Inflammatory macrophage treated with lipopolysaccharide for 4 hours (primary cell): ENCODE measurements around the gene MIB1.

Experiments
- DNase-seq: peaks from one replicate; pipeline ENCODE4 v3.0.0-alpha.2; 2020

Gene MIB1

DNA sequence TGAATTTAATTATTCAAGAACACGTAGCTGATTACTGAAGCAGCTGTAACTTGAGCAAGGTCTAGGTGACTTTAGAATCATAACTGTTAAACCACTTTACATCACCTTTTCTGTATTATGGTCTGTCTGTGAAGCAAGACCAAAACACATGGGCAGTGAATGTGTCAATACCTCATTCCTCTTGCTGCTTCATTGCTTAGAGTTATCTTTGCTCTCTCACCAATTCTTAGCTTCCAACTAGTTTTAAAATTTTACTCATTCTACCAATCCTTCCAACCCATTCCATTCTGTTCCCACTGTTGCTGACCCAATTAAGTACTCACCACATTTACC, 80.2 kb downstream of the MIB1 start:
- no peak for DNase-seq

DNA sequence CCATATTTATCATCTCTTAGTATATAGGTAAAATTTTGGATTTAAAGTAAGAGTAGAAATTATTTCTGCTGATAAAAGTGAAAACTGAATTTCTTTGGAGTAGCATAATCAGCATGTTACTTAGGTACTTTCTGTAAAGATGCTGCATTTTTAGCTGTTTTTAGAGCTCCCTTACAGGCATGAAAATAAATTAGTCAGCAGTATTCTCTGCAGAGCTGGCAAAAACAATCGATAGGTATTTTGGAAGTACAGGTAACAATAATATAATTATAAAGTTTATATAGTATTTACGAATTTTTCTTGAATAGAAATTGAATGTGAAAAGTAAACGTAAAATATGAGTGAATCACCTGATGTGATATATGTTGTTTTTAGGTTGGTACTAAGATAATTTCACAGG, 83.3 kb downstream of the MIB1 start:
- no peak for DNase-seq

DNA sequence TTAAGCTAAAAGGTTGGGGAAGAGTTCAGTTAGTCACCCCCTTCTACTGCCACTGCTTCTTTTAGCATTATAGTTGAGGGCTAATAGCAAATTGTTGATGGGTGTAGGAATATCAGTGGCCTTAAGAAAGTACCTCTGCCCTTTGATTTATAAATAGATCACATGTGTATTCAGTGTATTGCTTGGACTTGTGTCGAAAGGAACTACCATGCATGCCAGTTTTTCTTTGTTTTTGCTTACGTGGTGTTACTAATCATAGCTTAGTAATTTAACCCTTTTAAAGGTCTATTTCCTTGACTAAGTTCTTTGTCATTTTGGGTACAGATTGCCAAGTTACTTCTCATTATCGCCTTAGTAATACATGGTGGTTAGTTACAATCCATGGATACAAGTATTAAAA, 85.6 kb downstream of the MIB1 start:
- no peak for DNase-seq

DNA sequence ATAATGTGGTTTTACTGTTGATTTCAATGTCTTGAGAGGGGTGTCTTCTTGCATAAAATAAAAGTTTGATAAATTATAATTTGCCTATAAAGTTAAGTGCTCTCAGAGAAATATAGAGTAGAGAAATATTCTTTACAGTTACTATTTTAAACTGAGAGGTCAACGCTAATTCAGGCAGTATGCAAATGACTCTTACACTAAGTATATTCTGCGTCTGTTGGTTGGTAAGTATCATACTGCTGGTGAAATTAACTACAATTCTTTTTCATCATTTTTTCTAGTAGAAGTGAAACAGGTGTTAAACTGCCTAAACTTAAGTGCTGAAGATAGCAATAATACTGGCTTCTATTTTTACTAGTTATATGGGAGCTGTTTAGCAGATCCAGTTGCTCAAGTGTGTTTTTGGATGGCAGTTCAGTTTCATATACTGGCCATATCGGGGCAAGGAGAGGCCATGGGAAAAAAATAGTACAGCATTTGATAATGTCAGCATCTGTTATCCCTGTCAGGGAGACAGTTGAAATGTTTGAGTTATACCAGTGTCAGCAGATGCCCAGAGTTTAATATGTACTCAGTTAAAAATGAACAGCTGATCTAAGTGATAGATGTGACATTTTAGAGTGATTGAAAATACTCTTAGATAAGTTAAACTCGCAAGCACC, 86.2 kb downstream of the MIB1 start:
- no peak for DNase-seq

DNA sequence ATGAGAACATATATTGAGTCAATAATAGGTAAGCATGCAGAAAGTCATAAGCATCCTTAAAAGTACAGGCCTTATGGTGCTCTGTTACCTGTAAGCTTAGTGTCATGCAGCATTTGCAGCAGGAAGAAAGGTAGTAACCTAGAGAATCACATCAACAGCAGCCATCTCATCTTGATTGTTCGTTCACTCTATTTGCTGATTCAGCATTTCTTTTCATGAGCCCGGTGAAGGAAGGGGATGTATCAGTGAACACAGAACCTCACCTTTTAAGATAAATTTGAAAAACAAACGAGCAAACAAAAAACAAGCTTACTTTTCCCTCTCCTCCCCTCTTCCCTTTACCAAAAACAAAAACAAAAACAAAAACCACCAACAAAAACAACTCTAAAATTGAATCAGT, 89.9 kb downstream of the MIB1 start:
- no peak for DNase-seq

DNA sequence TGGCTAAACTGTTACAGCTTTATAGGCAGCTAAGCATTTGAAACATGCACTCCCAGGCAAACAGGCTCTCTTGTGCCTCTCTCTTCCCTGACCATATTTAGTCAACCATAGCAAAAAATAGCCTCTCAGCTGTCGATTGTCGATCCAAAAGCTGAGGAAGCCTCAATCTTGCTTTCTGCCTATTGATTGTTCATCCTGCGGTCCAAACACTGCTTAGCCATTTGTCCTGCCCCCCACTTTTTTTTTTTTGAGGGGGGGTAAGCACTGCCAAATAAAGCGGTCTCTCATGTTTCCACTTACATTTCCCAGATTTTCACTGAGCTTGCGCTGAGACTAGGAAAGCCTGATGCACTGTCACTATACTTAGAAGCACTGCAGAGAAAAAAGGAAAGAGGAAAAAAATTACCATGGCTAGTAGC, 90.8 kb downstream of the MIB1 start:
- DNase-seq: no peak

DNA sequence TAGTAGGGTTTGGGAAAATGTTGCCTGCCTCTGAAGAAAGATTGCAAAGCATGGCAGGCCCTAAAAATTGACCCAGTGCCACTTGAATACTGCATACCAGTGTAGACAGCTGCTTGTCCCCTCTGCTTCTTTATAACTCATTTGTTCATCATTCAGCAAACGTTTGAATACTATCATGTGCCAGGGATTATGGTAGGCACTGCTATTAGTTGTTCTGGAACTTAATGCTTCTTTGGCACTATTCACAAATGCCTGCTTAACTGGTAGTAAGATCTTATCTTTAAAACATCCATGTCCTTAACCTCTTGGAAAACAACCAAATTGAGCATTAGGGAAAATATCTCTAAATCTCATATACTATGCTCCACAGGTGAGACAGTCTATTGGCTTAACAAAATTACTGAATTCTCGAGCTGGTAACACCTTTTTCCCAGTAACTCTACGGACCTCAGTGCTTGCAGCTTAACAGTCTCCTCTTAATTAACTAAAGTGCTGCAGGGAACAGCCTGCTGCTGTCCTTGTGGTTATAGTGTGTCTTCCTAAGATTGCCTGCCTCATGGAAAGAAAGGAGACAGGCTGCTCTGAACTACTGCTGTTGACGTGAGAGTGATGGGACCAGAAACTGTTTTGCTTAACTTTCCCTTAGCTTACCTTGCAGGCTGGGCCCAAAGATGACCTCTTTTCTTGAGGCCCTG, 93.2 kb downstream of the MIB1 start:
- no peak for DNase-seq

DNA sequence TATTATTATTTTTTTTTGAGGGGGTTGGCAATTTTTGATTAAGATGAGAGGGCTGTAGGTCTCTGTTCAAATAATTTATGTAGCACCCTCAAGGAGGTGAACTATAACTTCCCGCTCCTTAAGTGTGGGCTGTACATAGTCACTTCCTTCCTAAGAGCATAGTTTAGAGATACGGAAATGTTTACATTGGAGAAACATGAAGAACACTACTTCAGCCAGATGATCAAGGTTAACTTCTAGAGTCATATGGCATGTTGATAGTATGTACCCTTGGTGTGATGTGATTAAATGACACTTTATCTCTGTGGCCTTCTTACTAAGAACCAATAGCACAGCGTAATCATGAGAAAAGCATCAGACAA, 93.7 kb downstream of the MIB1 start:
- DNase-seq: no peak

DNA sequence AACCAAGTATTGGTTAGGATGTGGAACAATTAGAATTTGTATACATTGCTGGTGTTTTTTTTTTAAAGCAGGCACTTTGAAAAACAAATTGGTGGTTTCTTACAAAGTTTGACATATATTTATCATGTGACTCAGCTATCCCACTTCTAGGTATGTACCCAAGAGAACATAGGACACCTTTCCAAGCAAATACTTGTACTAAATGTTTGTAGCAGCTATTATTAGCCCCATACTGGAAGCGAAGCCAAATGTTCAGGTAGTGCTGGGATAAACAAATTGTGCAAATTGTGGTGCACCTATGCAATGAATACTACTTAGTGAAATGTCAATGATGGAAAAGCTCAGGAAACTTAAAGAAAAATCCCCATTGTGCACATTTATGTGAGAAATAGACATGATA, 101.0 kb downstream of the MIB1 start:
- no peak for DNase-seq

DNA sequence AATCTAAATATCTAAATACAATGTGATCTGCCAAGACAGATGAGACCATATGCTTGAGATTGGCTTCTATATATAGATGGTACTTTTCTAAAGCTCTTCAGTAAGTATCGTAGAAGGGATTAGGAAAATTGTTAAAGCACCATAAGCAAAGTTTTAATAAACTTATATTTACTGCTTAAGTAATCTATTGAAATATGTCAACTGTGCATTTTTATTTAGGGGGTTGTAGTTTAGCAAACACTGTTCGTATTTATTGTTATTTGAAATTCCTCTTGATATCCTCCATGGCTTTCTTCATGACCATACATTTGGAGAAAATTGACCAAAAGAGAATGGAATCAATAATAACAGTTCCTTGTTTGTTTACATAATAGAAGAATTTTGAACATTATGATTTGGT, 102.7 kb downstream of the MIB1 start:
- DNase-seq: no peak

DNA sequence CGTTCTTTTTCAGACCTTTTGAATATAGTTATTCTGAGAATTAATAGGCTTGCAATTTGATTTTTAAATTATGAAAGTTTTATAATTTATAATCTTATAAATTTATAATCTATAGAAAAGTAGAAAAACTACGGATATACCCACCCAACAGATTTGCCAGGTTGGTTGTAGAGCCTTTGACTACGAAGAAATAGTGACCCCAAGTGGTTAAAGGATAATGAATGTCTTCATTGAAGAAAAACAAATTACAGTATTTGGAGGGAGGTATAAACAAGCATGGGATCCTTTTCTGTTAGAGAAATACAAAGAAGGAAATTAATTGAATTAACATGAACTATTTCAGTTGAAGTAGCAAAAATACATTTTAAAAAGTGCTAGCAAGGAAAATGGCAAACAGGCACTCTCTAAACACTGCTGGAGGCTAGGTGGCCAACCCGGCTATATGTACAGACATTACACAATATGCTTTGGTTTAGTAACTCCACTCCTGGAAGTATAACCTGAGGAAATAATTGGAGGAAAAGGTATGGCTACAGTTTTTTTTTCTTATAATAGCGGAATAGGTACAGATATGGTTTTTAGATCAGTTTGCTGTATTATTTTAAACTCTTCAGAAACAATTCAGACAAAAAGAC, 110.9 kb downstream of the MIB1 start:
- no peak for DNase-seq

DNA sequence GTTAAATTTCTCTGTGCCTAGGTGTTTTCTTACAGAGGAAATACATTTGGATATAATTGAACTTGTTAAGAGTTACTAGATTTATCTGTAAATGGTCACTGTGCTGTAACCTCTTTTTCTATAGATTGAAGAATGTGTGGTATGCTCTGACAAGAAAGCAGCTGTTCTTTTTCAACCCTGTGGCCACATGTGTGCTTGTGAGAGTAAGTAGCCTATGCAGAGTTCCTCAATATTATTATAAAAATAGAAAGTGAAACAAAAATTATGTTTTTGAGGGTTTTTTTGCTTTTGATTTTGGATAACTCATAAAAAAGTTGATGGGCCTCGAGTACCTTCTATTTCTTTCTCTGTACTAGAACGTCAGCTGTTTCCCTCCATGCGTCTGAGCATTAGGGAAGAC, 112.4 kb downstream of the MIB1 start:
- DNase-seq: peak; percentile 75

DNA sequence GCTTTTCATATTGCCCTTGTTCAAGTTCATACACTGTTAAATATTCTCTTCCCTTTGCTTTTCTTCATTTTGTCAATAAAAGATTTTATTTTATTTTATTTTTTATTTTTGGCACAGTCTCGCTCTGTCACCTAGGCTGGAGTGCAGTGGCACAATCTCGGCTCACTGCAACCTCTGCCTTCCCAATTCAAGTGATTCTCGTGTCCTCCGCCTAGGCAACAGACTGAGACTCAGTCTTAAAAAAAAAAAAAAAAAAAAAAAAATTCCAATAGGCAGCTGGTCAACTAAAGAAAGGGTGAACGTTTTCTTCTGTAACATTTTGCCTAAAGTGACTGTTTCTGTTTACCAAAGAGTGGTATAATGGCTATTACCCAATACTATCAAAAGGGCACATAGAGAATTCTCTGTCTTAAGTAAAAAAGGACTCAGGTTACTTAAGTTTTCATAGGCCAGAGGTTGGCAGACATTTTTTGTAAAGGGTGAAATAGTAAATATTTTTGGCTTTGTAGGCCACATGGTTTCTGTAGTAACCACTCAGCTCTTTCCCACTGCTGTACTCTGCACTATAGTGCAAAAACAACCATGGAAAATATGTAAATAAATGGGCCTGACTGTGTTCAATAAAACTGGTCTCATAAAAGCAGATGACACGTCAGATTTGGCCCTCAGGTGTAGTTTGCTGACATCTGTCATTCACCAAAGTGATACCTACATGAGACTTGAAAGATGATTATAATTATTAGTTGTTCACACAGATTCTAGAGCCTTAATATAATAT, 113.4 kb downstream of the MIB1 start:
- no peak for DNase-seq

DNA sequence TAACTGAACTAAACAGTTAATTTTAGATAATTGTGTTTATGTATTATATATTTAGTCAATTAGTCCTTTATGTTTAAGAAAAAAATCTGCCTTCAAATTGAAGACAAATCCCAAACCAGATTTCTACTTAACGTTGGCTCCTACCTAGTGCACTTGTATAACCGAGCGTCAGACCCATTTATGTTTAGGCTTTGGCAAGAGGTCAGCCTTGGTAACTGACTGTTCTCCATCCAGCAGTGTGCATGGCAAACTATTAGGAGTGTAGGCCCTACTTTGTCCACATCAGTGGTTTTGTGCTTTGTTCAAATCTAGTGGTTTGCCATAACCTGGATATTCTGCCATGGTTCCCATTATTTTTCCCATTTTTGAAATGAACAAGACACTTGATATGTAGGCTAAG, 114.8 kb downstream of the MIB1 start:
- DNase-seq: no peak

DNA sequence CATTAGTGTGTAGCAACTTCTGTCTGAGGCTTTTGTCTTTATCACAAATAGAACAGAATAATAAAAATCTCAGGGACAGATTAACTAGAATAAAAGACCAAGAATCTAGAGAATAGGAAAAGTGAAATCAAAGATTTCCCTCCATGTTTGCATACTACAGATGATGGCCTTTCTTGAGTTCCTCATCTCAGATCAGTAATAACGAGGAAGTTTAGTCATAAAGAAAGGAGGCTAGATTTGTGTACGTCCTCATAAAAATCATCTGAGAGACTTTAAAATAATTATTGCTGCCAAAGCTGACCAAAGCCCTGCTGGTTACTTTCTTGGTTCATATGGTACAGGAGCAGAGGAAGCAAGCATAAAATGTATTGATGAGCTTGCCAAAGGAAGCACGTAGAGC, 117.3 kb downstream of the MIB1 start:
- peak; percentile 47 for DNase-seq

DNA sequence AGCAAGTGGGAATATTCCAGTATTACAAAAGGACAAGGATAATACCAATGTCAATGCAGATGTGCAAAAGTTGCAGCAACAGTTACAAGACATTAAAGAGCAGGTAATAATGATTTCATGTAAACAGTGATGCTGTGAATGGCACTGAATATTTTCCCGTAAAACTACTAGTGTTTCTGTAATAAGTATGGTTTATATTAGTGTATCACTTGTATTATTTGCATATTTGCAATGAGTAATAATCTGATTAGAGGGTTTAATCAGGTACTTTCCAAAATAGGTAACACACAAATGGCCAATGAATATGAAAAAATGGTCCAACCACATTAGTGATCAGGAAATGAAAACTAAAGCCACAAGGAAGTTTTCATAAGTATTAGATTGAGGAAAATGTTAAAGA, 118.0 kb downstream of the MIB1 start:
- no peak for DNase-seq

DNA sequence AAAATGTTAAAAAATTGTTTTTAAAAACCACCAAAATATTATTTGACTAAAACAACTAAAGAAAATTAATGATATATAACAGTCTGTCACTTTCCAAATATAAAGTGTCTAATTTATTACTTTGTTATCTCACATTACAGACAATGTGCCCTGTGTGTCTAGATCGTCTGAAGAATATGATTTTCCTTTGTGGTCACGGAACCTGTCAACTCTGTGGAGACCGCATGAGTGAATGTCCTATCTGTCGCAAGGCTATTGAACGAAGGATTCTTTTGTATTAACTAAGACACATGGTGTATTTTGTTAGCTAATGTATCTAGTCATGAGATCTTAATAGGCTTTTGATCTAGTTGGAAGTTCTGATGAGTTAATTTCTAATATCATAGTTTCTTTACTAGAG, 123.8 kb downstream of the MIB1 start:
- DNase-seq: no peak

DNA sequence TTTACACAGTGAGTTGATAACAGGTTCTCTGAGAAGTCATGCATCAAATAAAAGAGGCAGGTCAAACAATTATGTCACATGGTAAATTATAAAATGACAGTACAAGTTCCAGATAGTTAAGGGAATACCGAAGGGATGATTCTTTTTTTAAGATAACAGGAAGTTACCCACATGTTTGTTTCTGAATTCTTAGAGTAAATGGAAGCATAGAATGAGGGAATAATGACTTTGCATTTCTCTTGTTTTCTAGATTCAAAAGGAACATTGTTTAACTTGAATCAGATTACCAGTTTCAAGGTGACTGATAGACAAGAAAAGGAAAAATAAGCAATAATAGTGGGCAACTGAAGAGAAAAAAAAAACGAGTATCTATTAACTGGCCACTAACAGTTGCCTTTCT, 124.5 kb downstream of the MIB1 start:
- no peak for DNase-seq

DNA sequence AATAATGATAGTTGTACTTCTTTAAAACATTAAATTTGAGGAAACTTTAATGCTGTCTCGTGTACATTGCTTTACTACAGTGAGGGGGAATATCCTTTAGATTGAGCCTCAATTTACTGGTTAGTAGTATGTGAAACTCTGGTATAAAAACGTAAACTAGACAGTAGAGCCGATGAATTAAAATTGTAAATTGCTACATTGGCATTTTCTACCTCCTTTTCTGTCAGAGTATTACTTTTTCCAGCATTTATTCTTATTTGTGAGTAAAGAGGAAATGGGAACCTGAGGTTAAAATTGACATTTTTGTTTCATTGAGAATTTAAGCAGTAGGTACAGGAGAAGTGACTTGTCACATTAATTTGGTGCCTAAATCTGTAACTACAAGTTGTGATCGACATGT, 128.2 kb downstream of the MIB1 start:
- DNase-seq: no peak

DNA sequence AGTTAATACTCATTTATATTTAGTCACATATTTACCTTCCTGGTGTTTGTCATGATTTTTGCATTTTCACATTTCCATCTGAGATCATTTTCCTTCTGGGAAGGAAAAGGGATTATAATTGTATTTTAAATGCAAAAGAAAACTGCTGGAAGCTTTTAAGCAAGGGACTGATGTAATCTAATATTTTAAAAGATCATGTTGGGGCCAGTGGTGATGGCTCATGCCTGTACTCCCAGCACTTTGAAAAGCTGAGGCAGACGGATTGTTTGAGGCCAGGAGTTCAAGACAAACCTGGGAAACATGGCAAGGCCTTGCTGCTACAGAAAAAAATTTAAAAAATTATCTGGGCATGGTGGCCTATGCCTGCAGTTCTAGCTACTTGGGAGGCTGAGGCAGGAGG, 149.0 kb downstream of the MIB1 start:
- no peak for DNase-seq

DNA sequence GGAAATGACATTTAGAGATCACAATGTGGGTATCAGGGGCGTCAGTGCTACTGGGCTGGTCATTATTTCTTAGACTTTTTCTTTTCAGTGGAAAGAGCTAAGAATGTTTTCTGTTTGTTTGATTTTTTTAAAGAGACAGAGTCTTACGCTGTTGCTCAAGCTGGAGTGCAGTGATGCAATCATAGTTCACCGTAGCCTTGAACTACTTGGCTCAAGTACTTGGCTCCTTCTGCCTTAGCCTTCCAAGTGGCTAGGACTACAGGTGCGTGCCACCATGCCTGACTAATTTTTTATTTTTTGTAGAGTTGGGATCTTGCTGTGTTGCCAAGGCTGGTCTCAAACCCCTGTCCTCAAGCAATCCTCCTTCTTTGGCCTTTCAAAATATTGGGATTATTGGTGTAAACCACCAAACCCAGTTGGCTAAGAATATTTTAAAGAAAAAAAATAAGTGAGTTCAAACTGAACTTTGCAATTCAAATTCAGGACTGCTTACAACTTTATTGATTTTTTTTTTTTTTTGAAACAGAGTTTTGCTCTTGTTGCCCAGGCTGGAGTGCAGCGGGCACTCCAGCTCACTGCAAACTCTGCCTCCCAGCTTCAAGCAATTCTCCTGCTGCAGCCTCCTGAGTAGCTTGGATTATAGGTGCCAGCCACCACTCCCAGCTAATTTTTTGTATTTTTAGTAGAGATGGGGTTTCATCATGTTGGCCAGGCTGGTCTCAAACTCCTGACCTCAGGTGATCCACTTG, 154.2 kb downstream of the MIB1 start:
- no peak for DNase-seq

DNA sequence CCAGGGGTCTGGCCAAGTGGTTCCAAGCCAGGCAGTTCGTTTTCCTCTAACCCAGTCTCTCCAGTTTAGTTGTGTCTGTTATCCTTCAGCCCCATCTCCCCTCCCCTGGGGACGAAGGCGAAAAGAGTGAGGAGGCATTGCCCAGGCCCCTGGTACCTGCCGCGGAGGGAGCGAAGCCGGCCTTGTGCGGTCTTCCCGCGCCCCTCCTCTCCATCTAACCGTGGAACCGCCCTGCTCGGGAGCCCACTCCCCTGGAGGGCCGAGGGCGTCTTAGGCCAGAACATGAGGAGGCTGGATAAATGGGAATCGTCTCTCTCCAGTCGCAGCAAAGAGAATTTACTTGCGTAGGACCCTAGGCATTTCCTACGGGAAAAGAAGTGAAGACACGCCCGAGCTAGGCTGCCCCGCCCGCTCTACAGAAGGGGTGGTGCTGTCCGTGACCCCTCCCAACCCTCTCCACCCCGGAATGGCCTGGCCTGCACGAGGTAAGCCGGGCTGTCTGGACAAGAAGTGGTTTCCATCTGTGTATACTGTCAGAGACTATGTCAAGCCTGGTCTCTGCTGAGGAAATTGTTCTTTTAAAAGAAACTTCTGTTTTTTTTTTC, 156.2 kb downstream of the MIB1 start:
- no peak for DNase-seq

DNA sequence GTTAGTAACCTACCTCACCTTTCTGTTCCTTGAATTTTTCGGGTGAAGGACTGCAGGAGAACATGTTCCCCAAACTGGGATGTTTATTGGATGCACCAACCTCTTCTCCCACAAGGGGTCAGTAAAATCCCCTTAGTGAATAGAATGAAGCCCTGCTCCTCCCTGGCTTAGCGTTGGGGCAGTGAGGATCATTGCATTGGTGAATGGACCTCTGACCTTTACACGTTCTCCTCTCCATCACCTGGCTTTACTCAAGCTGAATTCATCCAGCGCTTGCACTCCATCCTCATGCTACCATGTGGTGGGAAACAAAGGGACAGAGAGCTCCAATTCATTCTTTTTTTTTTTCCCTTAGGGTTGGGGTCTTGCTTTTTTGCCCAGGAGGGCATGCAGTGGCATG, 157.2 kb downstream of the MIB1 start:
- DNase-seq: peak; percentile 38
